HG03159 (cell line): ENCODE results near the gene ZNF142.
"Not testable (repeated sequence)": the region's sequence is repeated elsewhere in the genome, so short reads cannot be mapped to it uniquely, and the experiment has no call there.

ENCODE experiments used
- ATAC-seq: cut with Tn5 transposase; IDR thresholded peaks from one replicate; pipeline ENCODE4 v1.9.1; 2021; ENCODE audit warnings: mild to moderate bottlenecking, moderate library complexity; ENCODE audit not compliant: unreplicated experiment

Gene ZNF142

GRCh38 chr2:218659258-218659987 is at the start of gene ZNF142, which contains the start of gene BCS1L:
ZNF142 (minus strand) TSS chr2:218659623; CDS start chr2:218656429, 3,194 bp downstream.
BCS1L (plus strand) TSS chr2:218659683; CDS start chr2:218660988, 1,305 bp downstream.
- peak; percentile 89 for ATAC-seq

- no peak for ATAC-seq
Measured at GRCh38 chr2:218708086-218708485, 48.7 kb upstream of the ZNF142 start.

- no peak for ATAC-seq
Measured at GRCh38 chr2:218703341-218703740, 43.9 kb upstream of the ZNF142 start.

GRCh38 chr2:218701806-218702205 is 42.4 kb upstream of the ZNF142 start:
- ATAC-seq: no peak

GRCh38 chr2:218698885-218699284 is 39.5 kb upstream of the ZNF142 start:
- ATAC-seq: no peak

- ATAC-seq: no peak
Measured at GRCh38 chr2:218694405-218695145, 35.2 kb upstream of the ZNF142 start.

- no peak for ATAC-seq
Measured at GRCh38 chr2:218691234-218691633, 31.8 kb upstream of the ZNF142 start.

- ATAC-seq: not testable (repeated sequence)
Measured at GRCh38 chr2:218687400-218688060, 28.1 kb upstream of the ZNF142 start.

GRCh38 chr2:218680061-218680460 is 20.6 kb upstream of the ZNF142 start:
- ATAC-seq: no peak

GRCh38 chr2:218679119-218679518 is 19.7 kb upstream of the ZNF142 start:
- no peak for ATAC-seq

- ATAC-seq: peak; percentile 97
Measured at GRCh38 chr2:218671654-218672566, 12.5 kb upstream of the ZNF142 start, which contains the start of the genes RNF25 and STK36. RNF25 (minus strand) TSS chr2:218672002; CDS start chr2:218671970, 32 bp downstream. STK36 (plus strand) TSS chr2:218672086; CDS start chr2:218672830, 744 bp downstream.

- no peak for ATAC-seq
Measured at GRCh38 chr2:218671097-218671653, 11.8 kb upstream of the ZNF142 start.

- no peak for ATAC-seq
Measured at GRCh38 chr2:218664653-218665052, 5.2 kb upstream of the ZNF142 start.

- ATAC-seq: no peak
Measured at GRCh38 chr2:218663901-218664300, 4.5 kb upstream of the ZNF142 start.

- ATAC-seq: no peak
Measured at GRCh38 chr2:218662827-218663226, 3.4 kb upstream of the ZNF142 start.

GRCh38 chr2:218662377-218662776 is 3.0 kb upstream of the ZNF142 start:
- ATAC-seq: no peak

GRCh38 chr2:218659988-218660358 is 550 bp upstream of the ZNF142 start:
- ATAC-seq: no peak

GRCh38 chr2:218658671-218659257 is 659 bp downstream of the ZNF142 start:
- peak; percentile 42 for ATAC-seq

GRCh38 chr2:218655751-218656150 is 3.7 kb downstream of the ZNF142 start:
- no peak for ATAC-seq

GRCh38 chr2:218648787-218649100 is 10.7 kb downstream of the ZNF142 start:
- no peak for ATAC-seq
